ENCODE measurements around the gene NCEH1. TPM values are rescaled to one million over a fixed set of nuclear protein-coding genes. Genes with fewer than 3 reads are reported as not detected.

NCEH1 gene
- total and polyA plus RNA-seq, 2 experiments from 2014 or later, result 4.7 to 10.5 TPM

DNA sequence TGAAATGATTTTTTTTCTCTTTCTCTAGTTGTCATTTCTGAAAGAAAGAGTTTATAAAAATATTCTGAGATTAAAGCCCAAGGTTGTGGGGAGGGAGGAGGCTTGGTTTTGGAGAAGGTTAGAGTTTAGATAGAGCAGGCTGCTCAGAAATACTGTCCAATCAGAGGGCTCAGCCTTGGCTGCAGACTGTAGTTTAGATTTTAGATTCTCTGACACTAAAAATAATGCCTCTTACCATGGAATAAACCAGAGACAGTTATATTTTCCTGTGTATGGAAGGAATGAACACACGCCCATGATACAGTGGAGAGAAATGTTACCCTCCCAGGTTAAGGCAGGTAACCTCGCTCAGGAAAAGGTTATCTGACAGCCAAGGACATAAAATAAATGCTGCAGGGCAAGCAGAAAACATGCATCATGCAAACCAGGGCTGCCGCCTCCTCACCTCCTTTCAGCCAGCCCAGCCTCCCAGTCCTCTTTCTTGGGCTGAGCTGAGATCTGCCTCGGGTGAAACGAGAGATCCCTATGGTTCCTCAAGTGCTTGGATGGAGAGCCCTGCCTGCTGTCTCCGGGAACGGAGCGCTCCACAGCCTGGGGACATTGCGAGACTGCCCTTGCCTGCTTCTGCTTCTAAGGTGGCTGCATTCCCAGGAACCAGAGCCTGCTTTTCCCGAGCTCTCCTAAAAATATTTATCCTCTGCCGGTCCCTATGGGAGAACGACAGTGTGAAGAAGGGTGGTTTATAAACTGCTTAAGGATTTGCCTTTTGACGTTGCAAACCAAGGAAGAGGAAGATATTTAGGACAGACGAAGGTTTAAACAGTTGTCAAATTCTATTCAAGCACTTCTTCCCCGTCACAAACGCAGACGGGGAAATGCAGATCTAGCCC is 848 bp downstream of the NCEH1 start:
- H4K20me1 ChIP-seq (ENCODE audit: insufficient read depth, poor library complexity, severe bottlenecking), result no peaks in the 10 kb centered on the region
- H3K36me3 ChIP-seq (replicated peaks; ENCODE audit: insufficient read depth, low read depth), result no peaks in the 10 kb centered on the region
- H3K9me3 ChIP-seq (ENCODE audit: low read depth), result no peaks in the 10 kb centered on the region
- peak overlapping the region; percentile 89 for H3K4me2 ChIP-seq
- H3K79me2 ChIP-seq, result peaks cover 10% of the 10 kb centered on the region
- peak; percentile 49 for DNase-seq (ENCODE audit: low spot score)
- peak overlapping the region; percentile 68 for H3K4me3 ChIP-seq
- no peaks in the 10 kb centered on the region for H3K27me3 ChIP-seq
- no peaks in the 10 kb centered on the region for H3K4me1 ChIP-seq (ENCODE audit: insufficient read depth)
- no peak for TF ChIP-seq EZH2phosphoT487 (IDR thresholded peaks at IDR 0.05; ENCODE audit: low read depth, severe bottlenecking, unreplicated experiment)
- TF ChIP-seq, protein P1, sequence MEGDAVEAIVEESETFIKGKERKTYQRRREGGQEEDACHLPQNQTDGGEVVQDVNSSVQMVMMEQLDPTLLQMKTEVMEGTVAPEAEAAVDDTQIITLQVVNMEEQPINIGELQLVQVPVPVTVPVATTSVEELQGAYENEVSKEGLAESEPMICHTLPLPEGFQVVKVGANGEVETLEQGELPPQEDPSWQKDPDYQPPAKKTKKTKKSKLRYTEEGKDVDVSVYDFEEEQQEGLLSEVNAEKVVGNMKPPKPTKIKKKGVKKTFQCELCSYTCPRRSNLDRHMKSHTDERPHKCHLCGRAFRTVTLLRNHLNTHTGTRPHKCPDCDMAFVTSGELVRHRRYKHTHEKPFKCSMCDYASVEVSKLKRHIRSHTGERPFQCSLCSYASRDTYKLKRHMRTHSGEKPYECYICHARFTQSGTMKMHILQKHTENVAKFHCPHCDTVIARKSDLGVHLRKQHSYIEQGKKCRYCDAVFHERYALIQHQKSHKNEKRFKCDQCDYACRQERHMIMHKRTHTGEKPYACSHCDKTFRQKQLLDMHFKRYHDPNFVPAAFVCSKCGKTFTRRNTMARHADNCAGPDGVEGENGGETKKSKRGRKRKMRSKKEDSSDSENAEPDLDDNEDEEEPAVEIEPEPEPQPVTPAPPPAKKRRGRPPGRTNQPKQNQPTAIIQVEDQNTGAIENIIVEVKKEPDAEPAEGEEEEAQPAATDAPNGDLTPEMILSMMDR (IDR thresholded peaks at IDR 0.05; ENCODE audit: poor library complexity), result no peak
- TF ChIP-seq EZH2 (IDR thresholded peaks at IDR 0.05; ENCODE audit: borderline replicate concordance), result no peak
- peak overlapping the region; percentile 88 for H3K27ac ChIP-seq
- peak overlapping the region; percentile 72 for H2AFZ ChIP-seq
- H3K9me2 ChIP-seq (replicated peaks; ENCODE audit: insufficient read depth), result no peaks in the 10 kb centered on the region
- 3% methylated on average over 17 of the region's 17 CpGs for WGBS (ENCODE audit: low lambda C conversion rate, missing lambda C conversion rate)

DNA sequence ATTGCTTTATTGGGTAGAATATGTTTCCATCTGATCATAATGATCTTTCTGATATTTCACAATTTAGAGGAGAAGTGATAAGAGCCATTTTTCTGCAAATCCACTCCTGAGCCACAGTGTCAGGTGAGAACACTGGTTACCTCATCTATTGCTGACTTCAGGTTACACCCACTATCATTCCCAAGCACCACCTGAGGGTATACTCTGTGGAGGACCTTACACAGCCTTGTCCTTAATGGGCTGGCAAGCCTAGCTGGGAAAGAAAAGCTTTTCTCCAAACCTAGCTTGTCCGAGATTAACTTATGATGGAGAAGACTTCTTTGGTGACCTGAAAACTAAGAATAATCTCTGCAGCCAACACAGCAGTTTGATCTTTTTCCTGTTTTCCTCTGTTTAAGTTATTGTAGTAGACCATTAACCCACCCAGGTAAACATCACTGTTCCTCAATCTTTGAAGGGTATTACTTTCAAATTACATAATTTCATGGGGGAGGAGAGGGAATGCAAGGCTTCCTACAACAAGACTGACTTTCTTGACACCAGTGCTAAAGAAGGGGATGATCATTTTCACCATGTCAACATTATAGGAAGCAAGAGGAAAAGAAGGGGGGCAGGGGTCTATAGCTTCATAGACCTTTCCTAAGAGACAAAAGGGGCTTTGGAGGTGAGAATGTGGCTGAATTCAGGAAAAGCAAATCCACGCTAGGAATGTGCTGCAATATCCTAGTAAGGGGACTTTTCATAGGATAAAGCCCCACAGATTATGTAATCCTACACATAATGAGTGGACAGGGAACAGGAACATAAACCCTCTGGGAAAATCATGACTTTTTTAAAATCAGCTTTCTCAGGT is 1.7 kb downstream of the NCEH1 start:
- no peaks in the 10 kb centered on the region for H3K9me2 ChIP-seq (replicated peaks; ENCODE audit: insufficient read depth)
- 82% methylated on average over 2 of the region's 2 CpGs for WGBS (ENCODE audit: low lambda C conversion rate, missing lambda C conversion rate)
- no peaks in the 10 kb centered on the region for H3K4me1 ChIP-seq (ENCODE audit: insufficient read depth)
- H3K27me3 ChIP-seq, result no peaks in the 10 kb centered on the region
- no peaks in the 10 kb centered on the region for H3K36me3 ChIP-seq (replicated peaks; ENCODE audit: insufficient read depth, low read depth)
- no peaks in the 10 kb centered on the region for H4K20me1 ChIP-seq (ENCODE audit: insufficient read depth, poor library complexity, severe bottlenecking)
- no peaks in the 10 kb centered on the region for H3K9me3 ChIP-seq (ENCODE audit: low read depth)
- H3K4me2 ChIP-seq, result peak overlapping the region; percentile 89
- H3K79me2 ChIP-seq, result peaks cover 10% of the 10 kb centered on the region
- H2AFZ ChIP-seq, result no peak overlapping the region
- DNase-seq (ENCODE audit: low spot score), result peak; percentile 21
- TF ChIP-seq EZH2phosphoT487 (IDR thresholded peaks at IDR 0.05; ENCODE audit: low read depth, severe bottlenecking, unreplicated experiment) (no peak), EZH2 (IDR thresholded peaks at IDR 0.05; ENCODE audit: borderline replicate concordance) (no peak)
- TF ChIP-seq, protein P1 (IDR thresholded peaks at IDR 0.05; ENCODE audit: poor library complexity), result no peak
- peak overlapping the region; percentile 59 for H3K27ac ChIP-seq
- no peak overlapping the region for H3K4me3 ChIP-seq

DNA sequence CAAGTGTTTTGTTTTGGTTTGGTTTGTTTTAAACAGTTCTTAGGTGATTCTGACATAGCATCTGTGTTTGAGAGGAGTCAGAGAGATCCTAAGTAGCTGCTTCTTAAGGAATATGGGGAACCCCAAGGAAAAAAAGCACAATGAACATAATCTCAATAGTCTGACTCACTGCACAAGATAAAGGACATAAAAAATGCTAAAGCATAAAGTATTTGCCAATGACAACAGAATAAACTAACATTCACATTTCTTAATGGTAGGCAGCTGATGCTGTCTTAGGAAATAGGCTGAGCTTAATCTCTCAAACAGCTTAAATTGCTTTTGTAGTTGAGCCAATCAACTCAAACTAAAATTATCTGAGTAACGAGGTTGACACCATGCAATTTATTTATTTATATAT is 2.9 kb downstream of the NCEH1 start:
- DNase-seq (ENCODE audit: low spot score), result no peak
- Histone ChIP-seq H3K4me3 (no peak overlapping the region), H3K9me2 (replicated peaks; ENCODE audit: insufficient read depth) (no peaks in the 10 kb centered on the region), H3K79me2 (peaks cover 10% of the 10 kb centered on the region), H3K27me3 (no peaks in the 10 kb centered on the region), H3K36me3 (replicated peaks; ENCODE audit: insufficient read depth, low read depth) (no peaks in the 10 kb centered on the region), H3K4me1 (ENCODE audit: insufficient read depth) (no peaks in the 10 kb centered on the region), H2AFZ (no peak overlapping the region), H4K20me1 (ENCODE audit: insufficient read depth, poor library complexity, severe bottlenecking) (no peaks in the 10 kb centered on the region), H3K27ac (no peak overlapping the region), H3K4me2 (no peak overlapping the region), H3K9me3 (ENCODE audit: low read depth) (no peaks in the 10 kb centered on the region)
- 94% methylated on average over 1 of the region's 1 CpG for WGBS (ENCODE audit: low lambda C conversion rate, missing lambda C conversion rate)
- TF ChIP-seq EZH2 (IDR thresholded peaks at IDR 0.05; ENCODE audit: borderline replicate concordance), result no peak
- TF ChIP-seq, protein P1 (IDR thresholded peaks at IDR 0.05; ENCODE audit: poor library complexity), result no peak
- no peak for TF ChIP-seq EZH2phosphoT487 (IDR thresholded peaks at IDR 0.05; ENCODE audit: low read depth, severe bottlenecking, unreplicated experiment)
